GM18867 (cell line): Measurements from ENCODE around the gene DGKQ.

ENCODE experiments used
- ATAC-seq: cut with Tn5 transposase; IDR thresholded peaks from one replicate; pipeline ENCODE4 v1.9.1; 2021; ENCODE audit warnings: mild to moderate bottlenecking, moderate library complexity; ENCODE audit not compliant: unreplicated experiment

The DGKQ gene

DNA sequence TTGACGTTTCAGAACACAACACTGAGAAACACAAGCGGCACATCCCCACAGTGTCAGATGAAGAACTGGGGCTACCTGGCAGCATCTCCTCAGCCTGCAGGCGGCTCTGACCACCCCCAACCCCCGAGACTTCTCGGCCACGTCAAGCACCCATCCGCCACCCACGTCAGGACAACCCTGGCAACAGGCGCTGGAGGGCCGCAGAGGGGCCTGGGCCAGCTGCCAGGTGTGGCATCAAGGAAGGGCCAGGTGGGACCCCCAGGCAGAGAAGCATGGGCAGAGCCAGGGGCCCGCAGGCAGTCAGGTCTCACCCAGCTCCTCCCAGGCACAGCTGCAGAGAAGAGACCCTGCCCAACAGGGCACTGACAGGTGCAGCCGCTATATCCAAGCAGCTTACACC, 63.5 kb downstream of the DGKQ start:
- ATAC-seq = no peak

GRCh38 chr4:909131-909571, 64.2 kb downstream of the DGKQ start:
- no peak for ATAC-seq
